Right lobe of liver (tissue), 6 donors: ENCODE results near the gene FAM177B. TPM values are rescaled to one million over a fixed set of nuclear protein-coding genes. Genes with fewer than 3 reads are reported as not detected.
A peak's percentile ranks its signal among the peaks of the same experiment; 100 is the strongest.

Experiments used
- ATAC-seq, 4 donors: fragments of 200-7000 bp; cut with Tn5 transposase; one replicate each; pipeline ENCODE4 v1.9.1; 2020; ENCODE audit warnings: mild to moderate bottlenecking in 4 of 4, moderate library complexity in 4 of 4
- DNase-seq, 3 donors: peaks; one replicate each; pipeline ENCODE4 v3.0.0-alpha.2; 2020
- H3K27ac ChIP-seq, 3 donors: fragments of 200-600 bp; one replicate each; pipeline ENCODE4 v1.8.0; 2022
- H3K27me3 ChIP-seq, 2 donors: fragments of 200-600 bp; one replicate each; pipeline ENCODE4 v1.8.0; 2022
- H3K36me3 ChIP-seq, 4 donors: fragments of 200-600 bp; sonication (generic) in 1 of 4; one replicate each; pipeline versions ENCODE4 v1.5.1 to v1.8.0; 2017 to 2022; ENCODE audit warnings: control low read depth in 1 of 4
- H3K4me1 ChIP-seq, 4 donors: fragments of 200-600 bp; sonication (generic) in 1 of 4; one replicate each; pipeline versions ENCODE4 v1.5.1 to v1.8.0; 2017 to 2022; ENCODE audit warnings: control low read depth in 1 of 4
- H3K4me3 ChIP-seq, 3 donors: fragments of 200-600 bp; one replicate each; pipeline ENCODE4 v1.8.0; 2022
- H3K9me3 ChIP-seq, 4 donors: fragments of 200-600 bp; sonication (generic) in 1 of 4; one replicate each; pipeline versions ENCODE4 v1.5.1 to v1.8.0; 2017 to 2022; ENCODE audit warnings: control low read depth in 1 of 4
- CTCF ChIP-seq, 4 donors: fragments of 200-600 bp in 3 of 4; fragments of 450-650 bp in 1 of 4; IDR thresholded peaks; one replicate each; pipeline versions ENCODE4 v1.5.1 to v1.8.0; 2016 to 2022; ENCODE audit warnings: antibody characterized with exemption in 4 of 4, mild to moderate bottlenecking in 2 of 4
- POLR2A ChIP-seq: fragments of 450-650 bp; IDR thresholded peaks from one replicate; pipeline ENCODE4 v1.6.1; 2017; ENCODE audit warnings: antibody characterized with exemption, mild to moderate bottlenecking
- whole genome bisulfite sequencing: methylation state at CpG from one replicate; pipeline ENCODE4 v1.1.6; 2018; ENCODE audit warnings: low coverage, low lambda C conversion rate; ENCODE audit not compliant: insufficient coverage; ENCODE audit errors: missing lambda C conversion rate; 5-methylcytosine and 5-hydroxymethylcytosine counted together
- intact Hi-C, 2 donors: fragments of 100-400 bp; cut with DNase I; formaldehyde crosslinking; loops; one replicate each; pipeline versions ENCODE4 v1.11.2 to v1.14.1; 2022
- total RNA-seq, 6 experiments: library from RNA; depleted of rRNA in 2 of 6; stranded (reverse); fragments of >200 nt in 2 of 6; fragmentation: NEBNext Ultra II Directional in 3 of 6; extraction: Animal tissue kit (Norgen Biotek cat#: 25700) in 3 of 6; gene quantifications; one replicate each; pipeline versions ENCODE4 v1.1.0 to v1.2.4, GENCODE V29; 2016 to 2023
- donor health status: DM: no; HTN: yes; CAD: no.
- donor health status: DM: no; HTN: no; CAD: no.
- donor health status: DM: no; HTN: no; CAD: no.
- donor health status: DM: no; HTN: yes; CAD: no.
- donor health status: DM: no; HTN: yes; CAD: no.

Gene FAM177B
- total RNA-seq, 6 experiments from 2014 or later: 0.47 TPM; not detected in 5

- ATAC-seq (peak; percentile 25 to 49 (median 36)), DNase-seq (peak; percentile 59 to 63 (median 59))
- under 1% methylated on average over 30 of the region's 42 CpGs for WGBS
- Histone ChIP-seq H3K36me3 (peaks cover 0 to 4% (median 0%) of the 10 kb centered on the region in 4 donors), H3K4me3 (peak overlapping the region; percentile 61 to 84 (median 79)), H3K9me3 (no peaks in the 10 kb centered on the region), H3K4me1 (peaks cover 0 to 9% (median 0%) of the 10 kb centered on the region in 4 donors), H3K27me3 (no peaks in the 10 kb centered on the region), H3K27ac (peak overlapping the region; percentile 96 to 98 (median 97))
- TF ChIP-seq POLR2A: no peak
- intact Hi-C loops: no loop called here
Observed at GRCh38 chr1:222711319-222712252, 25.4 kb upstream of the FAM177B start.

DNA sequence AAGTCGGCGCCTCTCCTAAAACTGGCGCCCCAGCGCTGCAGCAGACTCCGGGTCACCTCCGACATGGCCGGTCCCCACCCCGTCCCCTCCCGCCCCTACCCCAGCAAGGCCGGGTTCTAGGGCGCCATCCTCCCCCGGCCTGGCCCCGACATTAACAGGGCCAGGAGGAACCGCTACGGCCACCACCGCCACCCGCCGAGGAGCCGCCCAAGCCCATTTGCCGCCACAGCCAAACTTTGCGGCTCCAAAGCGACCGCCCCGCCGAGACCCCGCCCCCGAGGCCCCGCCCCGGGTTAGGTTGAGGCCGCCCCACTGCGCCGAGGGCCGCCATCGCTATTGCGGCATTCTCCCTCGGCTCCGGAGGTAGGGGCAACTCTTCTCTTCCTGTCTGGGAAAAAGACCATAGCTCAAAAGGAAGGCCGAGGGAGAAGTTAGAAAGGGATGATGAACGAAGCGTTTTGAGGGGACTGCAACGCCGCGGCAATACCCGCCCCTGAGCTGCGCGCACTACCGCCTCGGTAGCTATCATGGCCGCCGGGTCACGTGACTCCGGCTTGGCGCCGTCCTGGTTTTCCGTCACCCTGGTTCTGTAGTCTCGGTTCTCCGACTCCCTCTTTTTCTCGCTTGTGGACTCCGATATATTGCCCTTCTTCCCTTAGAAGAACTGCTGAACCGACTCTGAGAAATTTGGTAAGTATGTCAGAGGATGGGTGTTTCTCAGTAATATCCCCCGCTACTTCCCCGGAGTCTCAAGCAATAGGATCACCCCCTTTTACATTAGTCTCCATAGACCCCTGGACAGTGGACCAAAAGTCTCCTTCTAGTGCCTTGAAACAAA lies 24.5 kb upstream of the FAM177B start, which contains the start of the genes AIDA and BROX:
TSS of gene AIDA (minus strand) at position 239 of the 838 bp plus-strand sequence. CDS start at position 65, 174 bp downstream.
TSS of gene BROX (plus strand) at position 312 of the 838 bp plus-strand sequence. CDS start 3,136 bp downstream, outside the sequence.
- peak; percentile 96 to 97 (median 97) for DNase-seq
- intact Hi-C loops: no loop called here
- no peaks in the 10 kb centered on the region for H3K9me3 ChIP-seq
- peak; percentile 90 to 95 (median 92) for ATAC-seq
- TF ChIP-seq CTCF (IDR thresholded peaks at IDR 0.05) (no peak), POLR2A (peak; percentile 57)
- 1% methylated on average over 19 of the region's 62 CpGs for WGBS
- H3K4me3 ChIP-seq: peak within 1 kb of the TSS; percentile 61 to 84 (median 79)
- peaks cover 0 to 4% (median 0%) of the 10 kb centered on the region in 4 donors for H3K36me3 ChIP-seq
- no peaks in the 10 kb centered on the region for H3K27me3 ChIP-seq
- peaks cover 0 to 9% (median 0%) of the 10 kb centered on the region in 4 donors for H3K4me1 ChIP-seq
- H3K27ac ChIP-seq: peak within 1 kb of the TSS; percentile 96 to 98 (median 97)

GRCh38 chr1:222713091-222713961 lies 23.7 kb upstream of the FAM177B start:
- Histone ChIP-seq H3K27me3 (no peaks in the 10 kb centered on the region), H3K4me1 (peaks cover 0 to 9% (median 0%) of the 10 kb centered on the region in 4 donors), H3K9me3 (no peaks in the 10 kb centered on the region), H3K27ac (peak overlapping the region; percentile 96 to 98 (median 97)), H3K36me3 (peaks cover 0 to 4% (median 2%) of the 10 kb centered on the region in 4 donors), H3K4me3 (peak overlapping the region; percentile 61 to 84 (median 79))
- TF ChIP-seq POLR2A: no peak
- TF ChIP-seq CTCF (IDR thresholded peaks at IDR 0.05): no peak
- peak; percentile 93 to 95 (median 95) for DNase-seq
- intact Hi-C loops: no loop called here
- ATAC-seq: peak; percentile 81 to 86 (median 83)
- under 1% methylated on average over 27 of the region's 39 CpGs for WGBS

DNA sequence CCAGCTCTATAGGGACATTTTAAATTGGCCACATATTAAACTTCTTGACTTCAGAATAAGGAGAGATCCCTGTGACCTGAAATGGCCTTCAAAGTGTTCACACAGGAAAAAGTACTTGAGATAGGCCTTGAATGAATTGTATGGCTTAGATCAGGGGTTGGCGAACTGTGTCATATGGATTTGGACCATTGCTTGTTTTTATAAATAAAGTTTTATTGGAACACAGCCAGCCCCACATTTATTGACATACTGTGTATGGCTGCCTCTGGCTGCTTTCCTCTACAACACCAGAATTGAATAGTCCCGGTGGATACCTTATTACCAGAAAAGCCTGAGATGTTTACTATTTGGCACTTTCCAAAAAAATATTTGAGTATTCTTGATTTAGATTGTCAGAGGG lies 20.6 kb upstream of the FAM177B start:
- Histone ChIP-seq H3K9me3 (no peaks in the 10 kb centered on the region), H3K27me3 (no peaks in the 10 kb centered on the region), H3K27ac (no peak overlapping the region), H3K4me1 (no peaks in the 10 kb centered on the region), H3K4me3 (no peak overlapping the region), H3K36me3 (peaks cover 0 to 32% (median 16%) of the 10 kb centered on the region in 4 donors)
- DNase-seq (no peak), ATAC-seq (no peak)
- intact Hi-C loops: no loop called here
- 94% methylated on average over 2 of the region's 2 CpGs for WGBS
- TF ChIP-seq POLR2A (no peak), CTCF (IDR thresholded peaks at IDR 0.05) (no peak)
